Liver (tissue), 9 donors: ENCODE measurements around the gene MEX3B. TPM values are rescaled to one million over a fixed set of nuclear protein-coding genes. Genes with fewer than 3 reads are reported as not detected.
"Not testable (repeated sequence)": the region's sequence is repeated elsewhere in the genome, so short reads cannot be mapped to it uniquely, and the experiment has no call there.

Source experiments
- DNase-seq: peaks from one replicate; pipeline ENCODE4 v3.0.0-alpha.2; 2017; ENCODE audit warnings: low spot score
- H3K27ac ChIP-seq, 2 donors: one replicate each; pipeline ENCODE4 v1.7.0; 2013; ENCODE audit warnings: inconsistent platforms in 2 of 2, low read length in 2 of 2, control low read depth in 1 of 2, low read depth in 1 of 2, mild to moderate bottlenecking in 1 of 2
- H3K27me3 ChIP-seq, 4 donors: one replicate each; pipeline versions ENCODE4 v1.6.1 to v1.7.0; 2013; ENCODE audit warnings: low read length in 3 of 4, inconsistent platforms in 1 of 4, mild to moderate bottlenecking in 1 of 4, moderate library complexity in 1 of 4; ENCODE audit not compliant: control insufficient read depth in 4 of 4, insufficient read depth in 4 of 4
- H3K36me3 ChIP-seq, 4 donors: one replicate each; pipeline versions ENCODE4 v1.6.1 to v1.7.0; 2013; ENCODE audit warnings: low read length in 3 of 4, mild to moderate bottlenecking in 3 of 4, low read depth in 1 of 4, moderate library complexity in 1 of 4; ENCODE audit not compliant: control insufficient read depth in 4 of 4, insufficient read depth in 3 of 4
- H3K4me1 ChIP-seq, 4 donors: one replicate each; pipeline versions ENCODE4 v1.6.1 to v1.7.0; 2013; ENCODE audit warnings: low read length in 3 of 4, mild to moderate bottlenecking in 3 of 4, moderate library complexity in 1 of 4; ENCODE audit not compliant: control insufficient read depth in 4 of 4, insufficient read depth in 4 of 4
- H3K4me3 ChIP-seq, 3 donors: one replicate each; pipeline versions ENCODE4 v1.6.1 to v1.7.0; 2013; ENCODE audit warnings: low read length in 3 of 3, control low read depth in 1 of 3, low read depth in 1 of 3, mild to moderate bottlenecking in 1 of 3
- H3K9ac ChIP-seq, 2 donors: one replicate each; pipeline ENCODE4 v1.7.0; 2013; ENCODE audit warnings: low read length in 2 of 2, mild to moderate bottlenecking in 2 of 2, moderate library complexity in 2 of 2, control low read depth in 1 of 2, low read depth in 1 of 2
- H3K9me3 ChIP-seq, 4 donors: one replicate each; pipeline versions ENCODE4 v1.6.1 to v1.7.0; 2013; ENCODE audit warnings: low read length in 3 of 4; ENCODE audit not compliant: control insufficient read depth in 4 of 4
- CTCF ChIP-seq: fragments of 150-350 bp; IDR thresholded peaks from 2 replicates; pipeline ENCODE4 v1.5.1; 2017; ENCODE audit warnings: improper control_type of control experiment, low read depth, low read length; ENCODE audit not compliant: missing input control
- EGR1 ChIP-seq, 2 donors: IDR thresholded peaks; 2 replicates each; pipeline ENCODE4 v1.6.1; 2016 to 2018; ENCODE audit warnings: antibody characterized with exemption in 2 of 2, low read depth in 2 of 2
- FOXA1 ChIP-seq: IDR thresholded peaks from 2 replicates; pipeline ENCODE4 v1.6.1; 2016; ENCODE audit warnings: antibody characterized with exemption
- FOXA2 ChIP-seq: IDR thresholded peaks from 2 replicates; pipeline ENCODE4 v1.6.1; 2016; ENCODE audit warnings: antibody characterized with exemption
- GABPA ChIP-seq, 2 donors: IDR thresholded peaks in 1 of 2; conservative IDR thresholded peaks in 1 of 2; 2 replicates each; pipeline ENCODE4 v1.6.1; 2016; ENCODE audit warnings: antibody characterized with exemption in 2 of 2, mild to moderate bottlenecking in 1 of 2, moderate library complexity in 1 of 2
- HNF4A ChIP-seq, 2 donors: conservative IDR thresholded peaks; 2 replicates each; pipeline ENCODE4 v1.6.1; 2016; ENCODE audit warnings: antibody characterized with exemption in 2 of 2, mild to moderate bottlenecking in 2 of 2
- HNF4G ChIP-seq: IDR thresholded peaks from 2 replicates; pipeline ENCODE4 v1.6.1; 2016; ENCODE audit warnings: antibody characterized with exemption
- JUND ChIP-seq, 2 donors: IDR thresholded peaks; 2 replicates each; pipeline ENCODE4 v1.6.1; 2016; ENCODE audit warnings: antibody characterized with exemption in 2 of 2
- MAX ChIP-seq: IDR thresholded peaks from 2 replicates; pipeline ENCODE4 v1.6.1; 2016; ENCODE audit warnings: antibody characterized with exemption
- NR2F2 ChIP-seq: IDR thresholded peaks from 2 replicates; pipeline ENCODE4 v1.6.1; 2016; ENCODE audit warnings: antibody characterized with exemption
- RAD21 ChIP-seq, 2 donors: IDR thresholded peaks; 2 replicates each; pipeline ENCODE4 v1.6.1; 2016; ENCODE audit warnings: antibody characterized with exemption in 2 of 2, mild to moderate bottlenecking in 2 of 2
- RXRA ChIP-seq, 2 donors: IDR thresholded peaks; 2 replicates each; pipeline ENCODE4 v1.6.1; 2017 to 2018; ENCODE audit warnings: antibody characterized with exemption in 2 of 2, mild to moderate bottlenecking in 1 of 2
- SP1 ChIP-seq: IDR thresholded peaks from 2 replicates; pipeline ENCODE4 v1.6.1; 2018; ENCODE audit warnings: antibody characterized with exemption, mild to moderate bottlenecking
- TAF1 ChIP-seq: conservative IDR thresholded peaks from 2 replicates; pipeline ENCODE4 v1.6.1; 2016; ENCODE audit warnings: antibody characterized with exemption, mild to moderate bottlenecking
- ZBTB33 ChIP-seq: IDR thresholded peaks from 2 replicates; pipeline ENCODE4 v1.6.1; 2016; ENCODE audit warnings: antibody characterized with exemption
- whole genome bisulfite sequencing: extraction: QIAGEN DNeasy Blood & Tissue Kit; methylation state at CpG from one replicate; pipeline ENCODE4 v1.1.7; 2013; 5-methylcytosine and 5-hydroxymethylcytosine counted together
- polyA plus RNA-seq, 2 donors: library from polyadenylated mRNA; stranded (reverse) in 1 of 2; unstranded in 1 of 2; fragments of 200-250 nt in 1 of 2; fragments of >200 nt in 1 of 2; fragmentation: Nextera tagmentation in 1 of 2; extraction: Ambion mirVana in 1 of 2; gene quantifications; one replicate each; pipeline versions ENCODE4 v1.2.1 to v1.2.3, GENCODE V29; 2013 to 2015
- total RNA-seq, 2 donors: library from RNA; depleted of rRNA; stranded (reverse); fragments of >200 nt; gene quantifications; one replicate each; pipeline ENCODE4 v1.2.3, GENCODE V29; 2014
- TF ChIP-seq, protein P1 (sequence below): IDR thresholded peaks from 2 replicates; pipeline ENCODE4 v1.6.1; 2016; ENCODE audit warnings: antibody characterized with exemption
- TF ChIP-seq, protein P2 (sequence below): IDR thresholded peaks from 2 replicates; pipeline ENCODE4 v1.6.1; 2016; ENCODE audit warnings: antibody characterized with exemption, mild to moderate bottlenecking
- donor health status: healthy.
- donor health status: healthy.
- donor health status: healthy.
- donor health status: healthy.
- donor health status: healthy.

Gene MEX3B
- total and polyA plus RNA-seq, 4 donors: 0.33 to 1.4 (median 0.89) TPM; not detected in 1

DNA sequence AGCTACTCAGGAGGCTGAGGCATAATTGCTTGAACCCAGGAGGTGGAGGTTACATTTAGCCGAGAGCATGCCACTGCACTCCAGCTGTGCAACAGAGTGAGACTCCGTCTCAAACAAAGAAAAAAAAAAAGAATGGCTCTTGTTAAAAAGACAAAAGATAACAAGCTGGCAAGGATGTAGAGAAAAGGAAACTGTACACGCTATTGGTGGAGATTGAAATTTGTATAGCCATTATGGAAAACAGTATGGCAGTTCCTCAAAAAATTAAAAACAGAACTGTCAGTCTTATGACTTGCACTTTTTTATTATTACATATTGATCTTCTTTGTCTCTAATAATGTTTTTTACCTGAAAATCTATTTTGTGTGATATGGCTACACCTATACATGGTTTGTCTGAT, 41.9 kb downstream of the MEX3B start:
- H3K4me1 ChIP-seq: no peaks in the 10 kb centered on the region
- no peaks in the 10 kb centered on the region for H3K36me3 ChIP-seq
- peaks cover 2 to 4% (median 3%) of the 10 kb centered on the region in 4 donors for H3K9me3 ChIP-seq
- no peaks in the 10 kb centered on the region for H3K27me3 ChIP-seq
- no peak for TF ChIP-seq ZBTB33
- no peak for TF ChIP-seq FOXA1
- no peak for TF ChIP-seq HNF4G
- TF ChIP-seq, protein P1, sequence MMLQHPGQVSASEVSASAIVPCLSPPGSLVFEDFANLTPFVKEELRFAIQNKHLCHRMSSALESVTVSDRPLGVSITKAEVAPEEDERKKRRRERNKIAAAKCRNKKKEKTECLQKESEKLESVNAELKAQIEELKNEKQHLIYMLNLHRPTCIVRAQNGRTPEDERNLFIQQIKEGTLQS: no peak
- no peak for TF ChIP-seq SP1
- TF ChIP-seq EGR1 (IDR thresholded peaks at IDR 0.05; ENCODE audit: low read depth in 2 of 2): no peak
- TF ChIP-seq MAX: no peak
- TF ChIP-seq RXRA (IDR thresholded peaks at IDR 0.05): no peak
- no peak for TF ChIP-seq GABPA (IDR thresholded peaks at IDR 0.05 in 1 of 2, conservative IDR thresholded peaks at IDR 0.05 in 1 of 2)
- no peak for TF ChIP-seq RAD21 (IDR thresholded peaks at IDR 0.05)
- TF ChIP-seq, protein P2, sequence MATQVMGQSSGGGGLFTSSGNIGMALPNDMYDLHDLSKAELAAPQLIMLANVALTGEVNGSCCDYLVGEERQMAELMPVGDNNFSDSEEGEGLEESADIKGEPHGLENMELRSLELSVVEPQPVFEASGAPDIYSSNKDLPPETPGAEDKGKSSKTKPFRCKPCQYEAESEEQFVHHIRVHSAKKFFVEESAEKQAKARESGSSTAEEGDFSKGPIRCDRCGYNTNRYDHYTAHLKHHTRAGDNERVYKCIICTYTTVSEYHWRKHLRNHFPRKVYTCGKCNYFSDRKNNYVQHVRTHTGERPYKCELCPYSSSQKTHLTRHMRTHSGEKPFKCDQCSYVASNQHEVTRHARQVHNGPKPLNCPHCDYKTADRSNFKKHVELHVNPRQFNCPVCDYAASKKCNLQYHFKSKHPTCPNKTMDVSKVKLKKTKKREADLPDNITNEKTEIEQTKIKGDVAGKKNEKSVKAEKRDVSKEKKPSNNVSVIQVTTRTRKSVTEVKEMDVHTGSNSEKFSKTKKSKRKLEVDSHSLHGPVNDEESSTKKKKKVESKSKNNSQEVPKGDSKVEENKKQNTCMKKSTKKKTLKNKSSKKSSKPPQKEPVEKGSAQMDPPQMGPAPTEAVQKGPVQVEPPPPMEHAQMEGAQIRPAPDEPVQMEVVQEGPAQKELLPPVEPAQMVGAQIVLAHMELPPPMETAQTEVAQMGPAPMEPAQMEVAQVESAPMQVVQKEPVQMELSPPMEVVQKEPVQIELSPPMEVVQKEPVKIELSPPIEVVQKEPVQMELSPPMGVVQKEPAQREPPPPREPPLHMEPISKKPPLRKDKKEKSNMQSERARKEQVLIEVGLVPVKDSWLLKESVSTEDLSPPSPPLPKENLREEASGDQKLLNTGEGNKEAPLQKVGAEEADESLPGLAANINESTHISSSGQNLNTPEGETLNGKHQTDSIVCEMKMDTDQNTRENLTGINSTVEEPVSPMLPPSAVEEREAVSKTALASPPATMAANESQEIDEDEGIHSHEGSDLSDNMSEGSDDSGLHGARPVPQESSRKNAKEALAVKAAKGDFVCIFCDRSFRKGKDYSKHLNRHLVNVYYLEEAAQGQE: no peak
- TF ChIP-seq TAF1: no peak
- 80% methylated on average over 3 of the region's 3 CpGs for WGBS
- H3K27ac ChIP-seq: no peak overlapping the region
- DNase-seq: no peak
- H3K9ac ChIP-seq: no peak overlapping the region
- no peak overlapping the region for H3K4me3 ChIP-seq

- H3K27me3 ChIP-seq, H3K9me3 ChIP-seq, H3K36me3 ChIP-seq, H3K9ac ChIP-seq, H3K4me3 ChIP-seq, DNase-seq, H3K4me1 ChIP-seq, H3K27ac ChIP-seq: not testable (repeated sequence)
- WGBS: 79% methylated on average over 22 of the region's 22 CpGs
These were observed 50.7 kb downstream of the MEX3B start for GRCh38 chr15:81995081-81995480.

GRCh38 chr15:81992523-81992922, 53.3 kb downstream of the MEX3B start:
- TF ChIP-seq CTCF: no peak
- TF ChIP-seq MAX: no peak
- TF ChIP-seq RXRA (IDR thresholded peaks at IDR 0.05): no peak
- TF ChIP-seq HNF4A (conservative IDR thresholded peaks at IDR 0.05): no peak
- no peak for TF ChIP-seq JUND (IDR thresholded peaks at IDR 0.05)
- TF ChIP-seq NR2F2: no peak
- no peak for TF ChIP-seq FOXA2
- no peak overlapping the region for H3K4me3 ChIP-seq
- no peaks in the 10 kb centered on the region for H3K4me1 ChIP-seq
- no peak overlapping the region for H3K9ac ChIP-seq
- DNase-seq: no peak
- peaks cover 2 to 7% (median 4%) of the 10 kb centered on the region in 4 donors for H3K9me3 ChIP-seq
- H3K27ac ChIP-seq: no peak overlapping the region
- H3K36me3 ChIP-seq: no peaks in the 10 kb centered on the region
- 77% methylated on average over 1 of the region's 1 CpG for WGBS
- no peaks in the 10 kb centered on the region for H3K27me3 ChIP-seq
